Activated T-helper 17 cell treated with anti-CD3 and anti-CD28 coated beads, Interleukin-2, amount 50 U/mL, for 72 hours (primary cell): Measurements from ENCODE around the gene C5orf47. TPM values are rescaled to one million over a fixed set of nuclear protein-coding genes. Genes with fewer than 3 reads are reported as not detected.
"Not testable (repeated sequence)": the region's sequence is repeated elsewhere in the genome, so short reads cannot be mapped to it uniquely, and the experiment has no call there.

ENCODE experiments used
- ATAC-seq: fragments of 150-1000 bp; cut with Tn5 transposase; replicated peaks from 2 replicates; pipeline ENCODE4 v1.10.0; 2021; ENCODE audit warnings: mild to moderate bottlenecking, moderate library complexity
- H3K27ac Mint-ChIP-seq: one replicate; pipeline ENCODE4 v1.8.0; 2022; ENCODE audit warnings: mixed read lengths
- H3K27me3 Mint-ChIP-seq: one replicate; pipeline ENCODE4 v1.8.0; 2022; ENCODE audit warnings: mixed read lengths
- H3K36me3 Mint-ChIP-seq: one replicate; pipeline ENCODE4 v1.8.0; 2022; ENCODE audit warnings: low read depth, mild to moderate bottlenecking, mixed read lengths
- H3K4me1 Mint-ChIP-seq: one replicate; pipeline ENCODE4 v1.8.0; 2022; ENCODE audit warnings: mixed read lengths
- H3K4me3 Mint-ChIP-seq: one replicate; pipeline ENCODE4 v1.8.0; 2022; ENCODE audit warnings: mild to moderate bottlenecking, mixed read lengths
- H3K9me3 Mint-ChIP-seq: one replicate; pipeline ENCODE4 v1.8.0; 2022; ENCODE audit warnings: mixed read lengths
- total RNA-seq, 2 donors: library from RNA; stranded (reverse); gene quantifications; one replicate each; pipeline ENCODE4 v1.2.3, GENCODE V29; 2022

The C5orf47 gene
- total RNA-seq, 2 donors from 2014 or later, result not detected

GRCh38 chr5:173981185-173981761 lies 7.7 kb upstream of the C5orf47 start:
- Mint-ChIP-seq H3K4me1 (no peaks in the 10 kb centered on the region), H3K27me3 (peaks cover 40% of the 10 kb centered on the region), H3K36me3 (no peaks in the 10 kb centered on the region), H3K9me3 (no peaks in the 10 kb centered on the region), H3K27ac (no peak overlapping the region), H3K4me3 (no peak overlapping the region)
- ATAC-seq, result no peak

GRCh38 chr5:173984218-173984617 lies 4.8 kb upstream of the C5orf47 start:
- ATAC-seq, result no peak
- Mint-ChIP-seq H3K27ac (no peak overlapping the region), H3K4me3 (no peak overlapping the region), H3K27me3 (peaks cover 34% of the 10 kb centered on the region), H3K36me3 (no peaks in the 10 kb centered on the region), H3K4me1 (no peaks in the 10 kb centered on the region), H3K9me3 (no peaks in the 10 kb centered on the region)

DNA sequence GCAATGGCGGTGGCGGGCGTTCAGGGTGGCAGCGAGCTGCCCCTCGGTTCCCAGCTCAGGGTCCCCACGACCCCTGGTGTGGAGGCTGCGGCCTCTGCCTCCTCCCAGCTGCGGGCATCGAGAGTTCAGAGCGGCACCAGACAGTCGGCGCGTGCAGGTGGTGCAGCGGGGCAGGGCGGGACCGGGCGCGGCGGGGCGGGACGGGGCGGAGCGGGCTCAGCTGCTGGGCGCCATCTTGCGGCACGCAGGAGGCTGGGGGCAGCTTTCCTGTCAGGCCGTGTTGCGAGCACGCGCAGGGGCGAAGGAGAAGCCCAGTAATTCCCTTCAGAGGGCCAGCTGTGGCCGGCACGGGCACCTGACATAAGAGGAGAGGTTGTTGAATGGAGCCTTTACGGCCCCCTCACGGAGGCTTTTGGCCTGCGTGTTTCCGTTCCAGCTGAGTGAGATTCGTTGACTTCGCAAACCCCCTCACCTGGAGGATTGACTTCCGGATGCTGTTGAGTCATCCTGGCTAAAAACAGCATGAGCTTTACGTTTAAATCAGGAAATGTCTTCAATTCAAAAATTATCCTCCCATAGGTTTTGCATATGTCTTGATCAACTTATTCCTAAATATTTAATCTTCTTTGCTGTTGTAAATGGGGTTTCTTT lies 587 bp downstream of the C5orf47 start:
- no peak overlapping the region for H3K4me3 Mint-ChIP-seq
- ATAC-seq, result no peak
- H3K27ac Mint-ChIP-seq, result no peak overlapping the region
- H3K27me3 Mint-ChIP-seq, result peaks cover 9% of the 10 kb centered on the region
- no peaks in the 10 kb centered on the region for H3K9me3 Mint-ChIP-seq
- H3K36me3 Mint-ChIP-seq, result no peaks in the 10 kb centered on the region
- H3K4me1 Mint-ChIP-seq, result no peaks in the 10 kb centered on the region

DNA sequence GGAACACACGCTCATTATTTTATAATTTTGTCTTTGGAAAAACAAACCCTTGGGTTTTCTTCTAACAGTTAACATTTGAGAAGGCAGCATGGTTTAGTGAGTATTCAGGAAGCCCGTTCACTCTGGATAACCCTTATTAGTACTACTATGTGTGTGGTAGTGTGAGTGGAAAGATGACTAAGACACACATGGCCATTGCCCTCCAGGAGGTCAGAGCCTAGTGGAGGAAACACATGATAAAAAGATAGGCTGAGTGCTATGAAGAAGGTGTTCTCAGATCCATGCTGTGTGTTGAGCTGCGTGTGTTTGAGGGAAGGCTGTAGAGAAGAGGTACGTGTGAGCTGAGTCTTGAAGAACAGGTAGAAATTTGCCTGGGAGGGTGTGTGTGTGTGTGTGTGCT lies 8.4 kb downstream of the C5orf47 start:
- Mint-ChIP-seq H3K4me3 (no peak overlapping the region), H3K4me1 (no peaks in the 10 kb centered on the region), H3K27ac (no peak overlapping the region), H3K27me3 (peaks cover 31% of the 10 kb centered on the region), H3K36me3 (no peaks in the 10 kb centered on the region), H3K9me3 (no peaks in the 10 kb centered on the region)
- ATAC-seq, result no peak

- H3K4me3 Mint-ChIP-seq, result no peak overlapping the region
- H3K36me3 Mint-ChIP-seq, result no peaks in the 10 kb centered on the region
- no peak overlapping the region for H3K27ac Mint-ChIP-seq
- no peaks in the 10 kb centered on the region for H3K9me3 Mint-ChIP-seq
- no peaks in the 10 kb centered on the region for H3K4me1 Mint-ChIP-seq
- H3K27me3 Mint-ChIP-seq, result peaks cover 36% of the 10 kb centered on the region
- no peak for ATAC-seq
These were observed 9.6 kb downstream of the C5orf47 start for GRCh38 chr5:173998531-173998930.

- Mint-ChIP-seq H3K4me1 (no peaks in the 10 kb centered on the region), H3K27ac (no peak overlapping the region), H3K9me3 (no peaks in the 10 kb centered on the region), H3K36me3 (no peaks in the 10 kb centered on the region), H3K27me3 (peaks cover 34% of the 10 kb centered on the region), H3K4me3 (no peak overlapping the region)
- no peak for ATAC-seq
These were observed 11.1 kb downstream of the C5orf47 start for GRCh38 chr5:174000076-174000475.

DNA sequence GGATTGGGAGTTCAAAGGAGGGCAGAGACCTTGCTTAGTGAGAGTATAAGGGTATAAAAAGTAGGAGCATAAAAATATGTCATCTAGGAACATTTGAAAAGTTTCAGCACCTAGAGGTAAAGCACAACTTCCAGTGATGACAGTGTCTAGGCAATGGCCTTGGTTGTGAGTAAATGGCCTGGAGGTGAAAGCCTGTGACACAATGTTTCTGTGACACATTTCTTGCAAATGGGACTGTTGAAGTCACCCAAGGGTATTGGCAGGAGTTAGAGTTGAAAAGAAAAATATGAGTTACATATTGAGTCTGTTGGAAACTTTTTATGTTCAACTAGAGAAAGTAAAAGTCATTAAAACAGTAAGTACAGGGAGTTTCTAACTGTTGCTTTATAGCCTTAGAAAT lies 14.8 kb downstream of the C5orf47 start:
- no peak overlapping the region for H3K27ac Mint-ChIP-seq
- H3K4me1 Mint-ChIP-seq, result no peaks in the 10 kb centered on the region
- peaks cover 20% of the 10 kb centered on the region for H3K27me3 Mint-ChIP-seq
- no peak overlapping the region for H3K4me3 Mint-ChIP-seq
- peak; percentile 60 for ATAC-seq
- H3K36me3 Mint-ChIP-seq, result no peaks in the 10 kb centered on the region
- no peaks in the 10 kb centered on the region for H3K9me3 Mint-ChIP-seq

DNA sequence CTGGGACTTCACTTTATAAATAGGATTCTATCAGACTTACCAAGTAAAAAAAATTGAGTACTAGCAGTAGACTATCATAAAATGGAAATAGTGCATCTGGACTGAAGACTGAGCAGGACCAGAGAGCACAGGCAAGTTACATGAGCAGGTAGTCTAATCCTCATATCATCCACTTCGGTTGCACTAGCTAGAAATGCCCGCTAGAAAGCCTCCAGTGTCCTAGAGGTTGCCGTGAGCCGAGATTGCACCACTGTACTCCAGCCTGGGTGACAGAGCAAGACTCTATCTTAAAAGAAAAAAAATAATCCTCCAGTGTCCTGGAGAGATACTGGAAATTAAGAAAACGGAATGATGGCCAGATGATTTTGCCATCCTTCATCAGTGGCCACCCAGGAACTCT lies 20.0 kb downstream of the C5orf47 start:
- H3K27me3 Mint-ChIP-seq, result peaks cover 12% of the 10 kb centered on the region
- no peaks in the 10 kb centered on the region for H3K9me3 Mint-ChIP-seq
- H3K4me3 Mint-ChIP-seq, result no peak overlapping the region
- ATAC-seq, result no peak
- H3K27ac Mint-ChIP-seq, result no peak overlapping the region
- no peaks in the 10 kb centered on the region for H3K36me3 Mint-ChIP-seq
- H3K4me1 Mint-ChIP-seq, result no peaks in the 10 kb centered on the region

DNA sequence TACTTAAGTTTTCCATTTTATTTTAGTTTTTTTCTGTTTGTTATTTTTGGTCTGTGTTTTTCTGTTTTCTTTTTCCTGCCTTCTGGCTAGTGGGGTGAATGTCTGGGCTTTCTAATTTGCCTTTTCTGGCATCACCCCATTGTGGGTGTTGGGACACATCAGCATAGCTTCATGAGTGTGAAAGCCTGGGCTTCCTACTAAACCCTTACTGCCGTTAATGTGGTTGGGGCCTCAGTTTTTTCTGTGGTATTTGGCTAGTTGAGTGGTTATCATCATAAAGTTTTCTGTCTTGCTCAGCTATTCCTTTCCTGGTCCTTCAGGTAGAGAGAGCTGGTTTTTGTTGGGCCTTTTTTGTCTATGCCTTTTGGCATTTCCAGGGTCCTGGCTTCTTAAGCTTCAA lies 21.4 kb downstream of the C5orf47 start:
- Mint-ChIP-seq H3K36me3 (no peaks in the 10 kb centered on the region), H3K4me3 (no peak overlapping the region), H3K9me3 (no peaks in the 10 kb centered on the region), H3K4me1 (no peaks in the 10 kb centered on the region), H3K27me3 (peaks cover 12% of the 10 kb centered on the region), H3K27ac (no peak overlapping the region)
- ATAC-seq, result no peak

DNA sequence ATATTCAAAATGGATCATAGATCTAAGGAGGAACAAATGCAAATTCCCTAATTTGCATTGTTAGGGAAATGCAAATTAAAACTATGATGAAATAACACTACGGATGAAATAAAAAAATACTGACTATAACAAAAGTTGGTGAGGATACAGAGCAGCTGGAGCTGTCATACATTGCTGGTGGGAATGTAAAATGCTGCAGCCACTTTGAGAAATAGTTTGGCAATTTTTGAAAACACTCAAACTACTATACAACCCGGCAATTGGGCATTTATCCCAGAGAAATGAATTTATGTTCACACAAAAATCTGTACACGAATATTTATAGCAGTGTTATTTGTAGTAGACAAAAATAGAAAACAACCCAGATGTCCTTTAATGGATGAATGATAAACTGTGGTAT lies 22.5 kb downstream of the C5orf47 start:
- Mint-ChIP-seq H3K27ac (no peak overlapping the region), H3K27me3 (peaks cover 7% of the 10 kb centered on the region), H3K4me1 (no peaks in the 10 kb centered on the region), H3K4me3 (no peak overlapping the region), H3K36me3 (no peaks in the 10 kb centered on the region), H3K9me3 (no peaks in the 10 kb centered on the region)
- no peak for ATAC-seq

DNA sequence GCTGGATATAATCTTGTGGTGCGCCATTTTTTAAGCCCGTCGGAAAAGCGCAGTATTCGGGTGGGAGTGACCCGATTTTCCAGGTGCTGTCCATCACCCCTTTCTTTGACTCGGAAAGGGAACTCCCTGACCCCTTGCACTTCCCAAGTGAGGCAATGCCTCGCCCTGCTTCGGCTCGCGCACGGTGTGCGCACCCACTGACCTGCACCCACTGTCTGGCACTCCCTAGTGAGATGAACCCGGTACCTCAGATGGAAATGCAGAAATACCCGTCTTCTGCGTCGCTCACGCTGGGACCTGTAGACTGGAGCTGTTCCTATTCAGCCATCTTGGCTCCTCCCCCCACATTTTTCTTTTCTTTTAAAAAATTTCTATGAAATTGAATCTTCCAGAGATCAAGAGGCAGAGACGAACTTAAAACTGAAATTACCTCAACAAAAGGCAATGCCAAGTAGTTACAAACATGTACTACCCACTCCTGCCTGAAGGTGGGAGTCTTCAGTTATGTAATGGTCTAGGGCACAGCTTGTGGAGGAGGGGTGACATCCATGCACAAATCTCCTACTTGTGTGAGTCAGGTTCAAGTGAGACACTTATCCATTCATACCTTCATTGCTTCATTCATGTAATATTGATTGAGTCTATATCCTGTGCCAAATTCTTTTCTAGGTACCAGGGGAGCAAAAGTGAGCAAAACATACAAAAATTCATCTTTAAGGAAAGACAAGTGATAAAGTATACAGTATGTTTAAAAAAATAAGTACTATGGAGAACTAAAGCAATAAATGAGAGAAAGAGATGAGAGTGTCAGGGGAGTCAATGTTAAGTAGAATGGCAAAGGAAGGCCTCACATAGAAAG lies 31.3 kb downstream of the C5orf47 start:
- ATAC-seq, H3K4me1 Mint-ChIP-seq, H3K36me3 Mint-ChIP-seq, H3K27ac Mint-ChIP-seq, H3K4me3 Mint-ChIP-seq, H3K9me3 Mint-ChIP-seq: not testable (repeated sequence)
- H3K27me3 Mint-ChIP-seq, result peaks cover 29% of the 10 kb centered on the region

- Mint-ChIP-seq H3K27ac (no peak overlapping the region), H3K4me1 (no peaks in the 10 kb centered on the region), H3K9me3 (no peaks in the 10 kb centered on the region), H3K27me3 (peaks cover 29% of the 10 kb centered on the region), H3K4me3 (no peak overlapping the region), H3K36me3 (no peaks in the 10 kb centered on the region)
- no peak for ATAC-seq
These were observed 31.9 kb downstream of the C5orf47 start for GRCh38 chr5:174020928-174021304.

DNA sequence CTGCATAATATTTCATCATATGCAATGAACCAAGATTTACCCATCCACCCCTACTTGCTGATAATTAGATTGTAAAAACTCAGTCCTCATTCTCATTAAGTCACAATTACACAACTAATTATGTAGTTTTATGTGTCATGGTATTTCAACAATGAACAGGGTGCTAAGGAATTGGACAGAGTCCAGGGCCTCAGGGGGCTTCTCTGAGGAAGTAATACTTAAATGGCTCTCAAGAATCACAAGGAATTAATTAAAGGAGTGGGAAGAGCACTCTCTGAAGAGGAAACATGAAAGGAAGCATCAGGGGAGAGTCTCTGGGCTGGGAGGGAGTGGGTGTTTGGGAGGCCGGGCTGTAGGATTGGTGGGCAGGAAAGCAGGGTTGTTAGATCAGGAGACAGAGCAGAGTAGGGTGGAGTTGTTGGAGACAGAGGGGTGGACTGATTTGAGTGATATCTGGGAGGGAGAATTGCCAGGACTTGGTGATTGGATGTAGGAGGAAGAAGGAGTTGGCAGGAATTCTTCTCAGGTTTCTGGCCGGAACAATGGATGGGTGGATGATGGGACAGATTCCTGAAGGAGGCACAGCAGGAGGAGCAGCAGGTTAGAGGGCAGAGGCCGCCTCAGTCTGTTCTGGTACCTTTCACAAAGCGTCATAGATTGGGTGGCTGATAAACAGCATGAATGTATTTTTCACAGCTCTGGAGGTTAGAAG lies 33.6 kb downstream of the C5orf47 start:
- no peak for ATAC-seq
- Mint-ChIP-seq H3K36me3 (no peaks in the 10 kb centered on the region), H3K27ac (no peak overlapping the region), H3K9me3 (no peaks in the 10 kb centered on the region), H3K4me3 (no peak overlapping the region), H3K4me1 (no peaks in the 10 kb centered on the region), H3K27me3 (peaks cover 32% of the 10 kb centered on the region)

DNA sequence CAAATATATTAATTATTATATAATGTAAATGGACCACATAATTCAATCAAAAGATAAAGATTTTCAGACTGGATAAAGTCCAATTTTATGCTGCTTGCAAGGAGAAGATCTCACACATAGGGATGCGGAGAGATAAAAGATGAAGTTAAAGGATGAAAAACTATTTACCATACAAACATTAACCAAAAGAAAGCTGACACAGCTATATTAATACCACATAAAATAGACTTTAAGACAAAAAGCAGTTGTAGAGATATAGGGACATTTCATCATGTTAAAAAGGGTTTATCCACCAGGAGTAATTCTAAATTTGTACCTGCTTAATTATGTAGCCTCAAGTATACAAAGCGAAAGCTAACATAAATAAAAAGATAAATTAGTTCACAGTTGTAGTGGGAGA lies 41.3 kb downstream of the C5orf47 start:
- ATAC-seq, result no peak
- Mint-ChIP-seq H3K4me3 (no peak overlapping the region), H3K27ac (no peak overlapping the region), H3K27me3 (peaks cover 9% of the 10 kb centered on the region), H3K36me3 (no peaks in the 10 kb centered on the region), H3K9me3 (peaks cover 18% of the 10 kb centered on the region), H3K4me1 (no peaks in the 10 kb centered on the region)
